Kidney tubule cell (primary cell): Measurements from ENCODE around the gene R3HCC1L.

Source experiments
- DNase-seq: peaks from one replicate; pipeline ENCODE4 v3.0.0-alpha.2; 2018; ENCODE audit warnings: low spot score

R3HCC1L gene

GRCh38 chr10:98276311-98276710 is 141.9 kb downstream of the R3HCC1L start:
- no peak for DNase-seq

GRCh38 chr10:98285416-98285815 is 151.0 kb downstream of the R3HCC1L start:
- no peak for DNase-seq

- DNase-seq: no peak
Observed at GRCh38 chr10:98286419-98286818, 152.0 kb downstream of the R3HCC1L start.

GRCh38 chr10:98287321-98287720 is 152.9 kb downstream of the R3HCC1L start:
- no peak for DNase-seq

- DNase-seq: no peak
Observed at GRCh38 chr10:98289802-98290209, 155.3 kb downstream of the R3HCC1L start.

GRCh38 chr10:98292971-98293370 is 158.5 kb downstream of the R3HCC1L start:
- DNase-seq: no peak

- peak; percentile 41 for DNase-seq
Observed at GRCh38 chr10:98293550-98294269, 159.3 kb downstream of the R3HCC1L start.

- DNase-seq: no peak
Observed at GRCh38 chr10:98294270-98294627, 159.8 kb downstream of the R3HCC1L start.
